RWPE1 (cell line): ENCODE results near the gene NELL1.

Source experiments
- CTCF ChIA-PET: fragments of 350-600 bp; sonication (Branson Sonifier 250); formaldehyde crosslinking; extraction: SDS; loops from one replicate; lab custom pipeline; 2021; lab: Yijun Ruan, JAX
- POLR2A ChIA-PET: fragments of 400-600 bp; formaldehyde crosslinking; extraction: SDS; loops from one replicate; lab custom pipeline; 2020; ENCODE audit warnings: antibody characterized with exemption; ENCODE audit not compliant: low non-redundant PET; lab: Yijun Ruan, JAX
- DNase-seq: peaks from one replicate; pipeline ENCODE4 v3.0.0; 2012; ENCODE audit warnings: low spot score
- H3K27ac ChIP-seq: fragments of 450-650 bp; 2 replicates; pipeline ENCODE4 v1.5.1; 2017
- TF ChIP-seq, protein P1 (sequence below): fragments of 450-650 bp; conservative IDR thresholded peaks from 2 replicates; pipeline ENCODE4 v1.5.1; 2017; ENCODE audit warnings: low read depth, mild to moderate bottlenecking

NELL1 gene

DNA sequence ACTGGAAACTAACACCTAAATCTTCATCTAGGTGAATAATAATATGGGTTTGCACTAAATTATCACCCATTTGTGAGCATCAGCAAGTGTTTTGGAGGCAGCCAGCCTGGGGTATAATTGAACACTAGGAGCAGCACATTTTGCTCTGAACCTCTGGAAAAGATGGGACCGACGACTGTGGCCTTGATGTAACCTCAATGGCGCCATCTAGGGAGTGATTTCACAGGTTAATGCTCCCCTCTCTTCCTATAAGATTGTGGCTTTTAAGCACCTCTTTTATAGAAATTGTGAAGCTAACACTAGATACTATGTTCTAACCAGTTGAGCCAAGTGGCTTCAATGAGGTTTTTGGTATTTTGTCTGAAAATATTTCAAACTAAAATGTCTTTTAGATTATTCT, 203.7 kb downstream of the NELL1 start:
- no peak overlapping the region for H3K27ac ChIP-seq
- ChIA-PET POLR2A (no interaction called here), CTCF (no interaction called here)
- no peak for DNase-seq
- TF ChIP-seq, protein P1, sequence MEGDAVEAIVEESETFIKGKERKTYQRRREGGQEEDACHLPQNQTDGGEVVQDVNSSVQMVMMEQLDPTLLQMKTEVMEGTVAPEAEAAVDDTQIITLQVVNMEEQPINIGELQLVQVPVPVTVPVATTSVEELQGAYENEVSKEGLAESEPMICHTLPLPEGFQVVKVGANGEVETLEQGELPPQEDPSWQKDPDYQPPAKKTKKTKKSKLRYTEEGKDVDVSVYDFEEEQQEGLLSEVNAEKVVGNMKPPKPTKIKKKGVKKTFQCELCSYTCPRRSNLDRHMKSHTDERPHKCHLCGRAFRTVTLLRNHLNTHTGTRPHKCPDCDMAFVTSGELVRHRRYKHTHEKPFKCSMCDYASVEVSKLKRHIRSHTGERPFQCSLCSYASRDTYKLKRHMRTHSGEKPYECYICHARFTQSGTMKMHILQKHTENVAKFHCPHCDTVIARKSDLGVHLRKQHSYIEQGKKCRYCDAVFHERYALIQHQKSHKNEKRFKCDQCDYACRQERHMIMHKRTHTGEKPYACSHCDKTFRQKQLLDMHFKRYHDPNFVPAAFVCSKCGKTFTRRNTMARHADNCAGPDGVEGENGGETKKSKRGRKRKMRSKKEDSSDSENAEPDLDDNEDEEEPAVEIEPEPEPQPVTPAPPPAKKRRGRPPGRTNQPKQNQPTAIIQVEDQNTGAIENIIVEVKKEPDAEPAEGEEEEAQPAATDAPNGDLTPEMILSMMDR = no peak

DNA sequence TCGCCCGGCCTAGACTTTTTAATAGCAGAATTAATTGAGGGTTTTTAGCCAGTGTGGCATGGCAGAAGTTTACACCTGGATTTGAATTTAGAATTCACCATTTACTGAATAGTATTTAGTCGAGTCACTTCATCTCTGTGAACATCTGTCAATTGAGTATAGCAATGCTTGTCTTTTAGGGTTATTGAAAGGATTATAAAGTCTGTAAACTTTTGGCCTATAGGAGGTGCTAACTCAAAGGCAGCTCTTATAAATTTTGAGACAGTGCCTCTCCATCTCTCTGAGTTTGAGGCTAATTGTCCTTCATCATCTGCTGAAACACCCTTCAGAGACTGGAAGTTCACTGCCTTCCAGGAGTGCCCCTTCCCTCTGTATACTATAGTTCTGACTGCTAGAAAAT, 205.0 kb downstream of the NELL1 start:
- no peak for DNase-seq
- CTCF ChIA-PET = no interaction called here
- POLR2A ChIA-PET = no interaction called here
- no peak overlapping the region for H3K27ac ChIP-seq
- TF ChIP-seq, protein P1 = no peak

DNA sequence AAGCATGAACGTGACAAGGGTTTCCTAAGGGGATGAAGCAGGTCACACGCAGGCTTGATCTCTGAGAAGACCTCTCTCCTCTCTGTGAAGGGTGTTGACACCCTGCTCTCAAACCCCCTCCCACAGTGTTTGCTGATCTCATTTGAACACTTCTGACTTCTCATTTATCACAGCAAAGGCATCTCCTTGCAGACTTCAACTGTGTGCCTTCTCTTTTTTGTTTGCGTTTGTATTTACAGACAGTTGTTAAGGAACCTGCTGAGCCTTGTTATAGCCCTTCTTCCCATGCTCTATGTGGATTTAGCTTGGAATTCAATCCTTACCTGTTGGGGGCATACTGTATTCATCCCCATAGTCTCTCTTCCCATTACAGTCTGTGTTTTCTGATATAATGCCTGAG, 206.5 kb downstream of the NELL1 start:
- TF ChIP-seq, protein P1 = no peak
- CTCF ChIA-PET = no interaction called here

DNA sequence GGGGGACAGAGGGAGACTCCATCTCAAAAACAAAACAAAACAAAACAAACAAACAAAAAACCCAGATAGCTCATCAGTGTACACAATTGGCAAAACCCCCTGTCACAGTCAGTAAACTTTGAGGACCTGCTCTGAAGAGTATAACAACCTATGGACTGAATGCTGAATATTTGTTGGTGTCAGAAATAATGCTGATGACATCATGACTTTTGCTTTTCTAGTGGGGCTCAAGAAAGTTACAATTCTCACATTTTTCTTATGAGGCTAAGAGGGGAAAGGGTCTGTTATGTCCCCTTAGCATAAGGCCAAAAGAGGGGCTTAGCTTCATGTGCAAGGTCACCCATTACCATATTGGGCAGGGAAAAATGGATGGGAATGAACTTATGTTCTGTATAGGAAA, 207.4 kb downstream of the NELL1 start:
- DNase-seq = no peak
- ChIA-PET POLR2A (no interaction called here), CTCF (no interaction called here)
- TF ChIP-seq, protein P1 = no peak
- no peak overlapping the region for H3K27ac ChIP-seq

More for the DNA sequence above, 206.5 kb downstream of the NELL1 start:
- no peak for DNase-seq
- POLR2A ChIA-PET = no interaction called here
- H3K27ac ChIP-seq = no peak overlapping the region

DNA sequence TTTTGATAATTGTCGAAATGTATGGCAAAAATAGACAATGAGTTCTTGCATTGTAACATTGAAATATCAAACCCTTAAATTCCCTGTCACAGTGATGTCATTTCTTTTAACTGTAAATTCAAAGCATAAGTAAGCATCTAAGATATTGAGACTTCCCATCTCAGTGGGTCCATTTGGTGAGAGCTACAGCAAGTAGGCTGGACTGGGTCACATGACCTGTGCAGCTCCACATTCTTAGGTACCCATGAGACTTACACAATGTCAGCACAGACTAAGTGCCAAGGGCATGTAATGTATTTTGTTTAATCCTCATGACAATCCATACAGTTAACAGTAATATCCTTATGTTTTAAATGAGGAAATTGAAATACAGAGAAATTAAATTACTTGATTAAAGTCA, 210.7 kb downstream of the NELL1 start:
- TF ChIP-seq, protein P1 = no peak
- POLR2A ChIA-PET = no interaction called here
- no peak overlapping the region for H3K27ac ChIP-seq
- no peak for DNase-seq
- CTCF ChIA-PET = no interaction called here

DNA sequence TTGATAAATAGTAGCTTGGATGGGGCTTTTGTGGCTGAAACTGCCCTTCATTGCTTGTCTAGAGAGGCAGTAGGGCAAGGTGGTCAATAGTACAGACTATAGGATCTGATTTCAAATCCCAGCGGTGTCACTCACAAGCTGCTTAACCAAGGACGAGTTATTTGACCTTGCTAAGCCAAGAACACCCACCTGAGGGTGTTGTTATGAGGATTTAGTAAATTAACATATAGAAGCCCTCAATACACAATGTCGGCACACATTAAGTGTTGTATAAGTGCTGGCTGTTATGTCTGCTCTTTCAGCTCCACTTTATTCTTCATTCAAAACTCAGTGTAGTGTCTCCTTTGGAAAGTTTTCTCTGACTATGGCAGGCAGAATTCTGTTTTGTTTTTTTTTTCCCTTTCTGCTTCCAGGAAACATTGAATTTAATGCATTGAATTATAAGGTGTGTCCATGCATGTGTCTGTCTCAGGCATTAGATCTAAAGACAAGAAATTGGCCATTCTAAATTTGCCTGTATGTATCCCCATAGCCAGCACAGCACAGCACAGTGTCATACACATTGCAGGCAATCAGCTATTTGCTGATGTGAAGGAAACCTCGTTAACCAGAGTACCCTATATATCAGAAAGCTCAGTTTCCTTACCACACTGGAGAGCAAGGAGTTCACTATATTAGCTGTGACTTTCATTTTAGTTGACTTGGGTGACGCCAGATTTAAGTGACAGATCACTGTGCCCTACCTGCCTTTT, 212.1 kb downstream of the NELL1 start:
- ChIA-PET POLR2A (no interaction called here), CTCF (no interaction called here)
- H3K27ac ChIP-seq = no peak overlapping the region
- TF ChIP-seq, protein P1 = no peak
- no peak for DNase-seq
